Spleen (tissue), 7 donors: ENCODE results near the gene MED13L.

Experiments
- POLR2A ChIP-seq, 3 donors: fragments of 450-650 bp; IDR thresholded peaks; one replicate each; pipeline ENCODE4 v1.5.1; 2017; ENCODE audit warnings: antibody characterized with exemption in 3 of 3, mild to moderate bottlenecking in 1 of 3
- POLR2AphosphoS5 ChIP-seq, 3 donors: sonication (generic); formaldehyde crosslinking; IDR thresholded peaks; one replicate each; pipeline ENCODE4 v1.5.1; 2017; ENCODE audit warnings: antibody characterized with exemption in 3 of 3
- TF ChIP-seq, protein P1 (sequence below), 11 experiments: fragments of 200-600 bp in 7 of 11; fragments of 450-650 bp in 4 of 11; sonication (generic) in 4 of 11; IDR thresholded peaks in 8 of 11; conservative IDR thresholded peaks in 3 of 11; 1 replicate in 7 of 11; 2 replicates in 4 of 11; pipeline versions ENCODE4 v1.4.0 to v1.8.0; 2016 to 2021; ENCODE audit warnings: antibody characterized with exemption in 11 of 11, inconsistent platforms in 4 of 11, mild to moderate bottlenecking in 1 of 11
- donor health status: DM: no; HTN: no; CAD: no; lungs with moderate emphysema.
- donor health status: DM: no; HTN: no; CAD: no.
- donor health status: DM: no; HTN: no; CAD: no.

DNA sequence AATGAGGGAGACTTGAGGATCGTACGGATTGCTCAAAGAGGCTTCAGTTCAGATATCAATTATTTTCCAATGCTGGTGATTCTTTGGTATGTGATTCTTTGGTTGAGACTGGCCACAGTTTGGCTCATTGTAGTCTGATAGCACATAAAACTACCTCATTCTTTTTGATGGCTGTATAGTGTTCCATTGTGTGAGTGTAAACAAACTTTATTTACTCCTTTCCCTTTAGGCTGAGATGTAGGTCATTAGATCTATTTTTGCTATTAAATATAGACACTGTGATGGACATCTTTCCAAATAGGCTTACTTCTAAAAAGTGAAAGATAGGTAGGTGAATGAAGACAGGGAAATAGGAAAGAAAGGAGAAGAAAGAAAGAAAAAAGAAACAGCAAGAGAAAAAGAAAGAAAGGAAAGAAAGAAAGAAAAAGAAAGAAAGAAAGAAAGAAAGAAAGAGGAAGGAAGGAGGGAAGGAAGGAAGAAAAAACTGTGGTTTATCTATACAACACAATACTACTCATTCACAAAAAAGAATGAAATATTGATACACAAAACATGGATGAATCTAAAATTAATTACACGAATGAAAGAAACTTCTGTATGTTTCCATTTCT lies 19.8 kb upstream of the MED13L start:
- TF ChIP-seq, protein P1, sequence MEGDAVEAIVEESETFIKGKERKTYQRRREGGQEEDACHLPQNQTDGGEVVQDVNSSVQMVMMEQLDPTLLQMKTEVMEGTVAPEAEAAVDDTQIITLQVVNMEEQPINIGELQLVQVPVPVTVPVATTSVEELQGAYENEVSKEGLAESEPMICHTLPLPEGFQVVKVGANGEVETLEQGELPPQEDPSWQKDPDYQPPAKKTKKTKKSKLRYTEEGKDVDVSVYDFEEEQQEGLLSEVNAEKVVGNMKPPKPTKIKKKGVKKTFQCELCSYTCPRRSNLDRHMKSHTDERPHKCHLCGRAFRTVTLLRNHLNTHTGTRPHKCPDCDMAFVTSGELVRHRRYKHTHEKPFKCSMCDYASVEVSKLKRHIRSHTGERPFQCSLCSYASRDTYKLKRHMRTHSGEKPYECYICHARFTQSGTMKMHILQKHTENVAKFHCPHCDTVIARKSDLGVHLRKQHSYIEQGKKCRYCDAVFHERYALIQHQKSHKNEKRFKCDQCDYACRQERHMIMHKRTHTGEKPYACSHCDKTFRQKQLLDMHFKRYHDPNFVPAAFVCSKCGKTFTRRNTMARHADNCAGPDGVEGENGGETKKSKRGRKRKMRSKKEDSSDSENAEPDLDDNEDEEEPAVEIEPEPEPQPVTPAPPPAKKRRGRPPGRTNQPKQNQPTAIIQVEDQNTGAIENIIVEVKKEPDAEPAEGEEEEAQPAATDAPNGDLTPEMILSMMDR (IDR thresholded peaks at IDR 0.05 in 8 of 11, conservative IDR thresholded peaks at IDR 0.05 in 3 of 11) = no peak
- TF ChIP-seq POLR2A (IDR thresholded peaks at IDR 0.05) (no peak), POLR2AphosphoS5 (IDR thresholded peaks at IDR 0.05) (no peak)
